Stimulated activated naive CD8-positive, alpha-beta T cell treated with anti-CD3 and anti-CD28 coated beads, Interleukin-15, Interleukin-2, amounts not matched to agents 100 ng/mL and 50 ng/mL, for 24 hours (primary cell): ENCODE results near the gene RAI1.
"Not testable (repeated sequence)": the region's sequence is repeated elsewhere in the genome, so short reads cannot be mapped to it uniquely, and the experiment has no call there.

Experiments
- H3K27ac Mint-ChIP-seq: one replicate; pipeline ENCODE4 v1.8.0; 2021; ENCODE audit warnings: mild to moderate bottlenecking, mixed read lengths
- H3K27me3 Mint-ChIP-seq: one replicate; pipeline ENCODE4 v1.8.0; 2021; ENCODE audit warnings: mixed read lengths
- H3K36me3 Mint-ChIP-seq: one replicate; pipeline ENCODE4 v1.8.0; 2021; ENCODE audit warnings: low read depth, mixed read lengths
- H3K4me1 Mint-ChIP-seq: one replicate; pipeline ENCODE4 v1.8.0; 2021; ENCODE audit warnings: low read depth, mixed read lengths
- H3K4me3 Mint-ChIP-seq: one replicate; pipeline ENCODE4 v1.8.0; 2021; ENCODE audit warnings: mild to moderate bottlenecking, mixed read lengths
- H3K9me3 Mint-ChIP-seq: one replicate; pipeline ENCODE4 v1.8.0; 2021; ENCODE audit warnings: mixed read lengths

Gene RAI1

DNA sequence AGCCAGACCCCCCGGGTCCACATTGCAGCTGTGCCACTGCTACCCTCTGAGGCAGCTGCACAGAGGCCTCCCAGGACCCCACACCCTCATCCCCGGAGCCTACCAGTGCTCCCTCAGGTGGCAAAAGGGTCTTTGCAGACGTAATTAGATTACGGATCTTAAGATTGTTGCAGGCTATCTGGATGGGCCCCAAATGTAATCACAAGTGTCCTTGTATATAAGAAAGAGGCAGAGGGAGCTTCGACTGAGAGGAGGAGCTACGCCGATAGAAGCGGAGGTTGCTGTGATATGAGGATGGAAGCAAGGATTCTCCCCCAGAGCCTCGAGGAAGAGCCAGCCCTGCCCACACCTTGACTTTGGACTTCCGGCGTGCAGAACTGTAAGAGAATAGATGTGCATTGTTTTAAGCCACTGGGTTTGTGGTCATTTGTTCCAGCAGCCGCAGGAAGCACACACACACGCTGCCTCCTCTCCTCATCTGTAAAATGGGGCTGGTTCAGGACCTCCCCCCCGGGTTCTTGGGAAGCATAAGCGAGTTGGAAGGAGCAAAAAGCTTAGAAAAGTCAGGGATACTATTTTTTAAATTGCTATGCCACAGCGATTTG lies 10.5 kb upstream of the RAI1 start:
- no peaks in the 10 kb centered on the region for H3K9me3 Mint-ChIP-seq
- H3K36me3 Mint-ChIP-seq: no peaks in the 10 kb centered on the region
- H3K4me3 Mint-ChIP-seq: no peak overlapping the region
- no peaks in the 10 kb centered on the region for H3K27me3 Mint-ChIP-seq
- peaks cover 12% of the 10 kb centered on the region for H3K4me1 Mint-ChIP-seq
- no peak overlapping the region for H3K27ac Mint-ChIP-seq

GRCh38 chr17:17671369-17672129 lies 9.7 kb upstream of the RAI1 start:
- Mint-ChIP-seq H3K27me3 (no peaks in the 10 kb centered on the region), H3K4me1 (peaks cover 19% of the 10 kb centered on the region), H3K27ac (no peak overlapping the region), H3K36me3 (no peaks in the 10 kb centered on the region), H3K9me3 (no peaks in the 10 kb centered on the region), H3K4me3 (no peak overlapping the region)

DNA sequence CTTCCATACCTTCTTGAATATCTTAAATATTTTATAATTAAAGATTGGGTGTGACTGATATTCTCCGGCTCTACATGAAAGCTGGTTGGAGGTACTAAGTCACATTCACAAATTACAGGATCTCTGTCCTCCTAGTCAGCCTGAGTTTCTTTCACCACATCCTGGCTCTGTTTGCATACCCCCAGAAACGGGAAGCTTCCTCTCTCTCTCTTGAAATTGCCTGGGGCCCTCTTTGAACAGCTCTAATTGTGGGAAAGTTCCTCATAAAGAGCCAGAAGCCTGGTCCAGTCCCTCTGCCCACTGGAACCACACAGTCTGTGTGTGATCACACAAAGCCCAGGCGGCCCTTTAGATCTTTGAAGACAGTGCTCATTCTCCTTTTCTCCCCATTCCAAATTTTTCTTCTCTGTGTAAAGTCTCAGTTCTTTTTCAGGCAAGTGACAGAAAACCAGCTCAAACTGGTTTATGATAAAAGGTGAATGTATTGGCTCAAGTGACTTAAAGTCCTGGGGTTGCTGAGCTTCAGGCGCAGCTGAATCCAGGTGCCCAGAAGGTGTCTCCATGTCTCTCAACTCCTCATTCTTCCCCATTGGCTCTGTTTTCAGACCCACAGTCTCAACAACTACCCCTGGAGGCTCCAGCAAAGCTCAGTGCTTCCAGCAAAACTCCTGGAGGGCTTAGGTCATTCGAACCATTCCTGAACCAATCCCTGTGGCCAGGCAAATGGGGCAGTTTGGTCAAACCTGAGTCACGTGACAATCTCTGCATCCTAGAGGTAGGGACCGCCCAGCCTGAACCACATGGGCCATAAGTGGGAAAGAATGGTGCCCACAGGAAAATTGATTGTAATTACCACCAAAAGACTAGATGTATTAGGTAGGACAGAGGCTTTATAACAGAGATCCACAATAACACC lies 8.5 kb upstream of the RAI1 start:
- Mint-ChIP-seq H3K36me3 (no peaks in the 10 kb centered on the region), H3K9me3 (no peaks in the 10 kb centered on the region), H3K27ac (no peak overlapping the region), H3K27me3 (no peaks in the 10 kb centered on the region), H3K4me3 (no peak overlapping the region), H3K4me1 (peaks cover 24% of the 10 kb centered on the region)

DNA sequence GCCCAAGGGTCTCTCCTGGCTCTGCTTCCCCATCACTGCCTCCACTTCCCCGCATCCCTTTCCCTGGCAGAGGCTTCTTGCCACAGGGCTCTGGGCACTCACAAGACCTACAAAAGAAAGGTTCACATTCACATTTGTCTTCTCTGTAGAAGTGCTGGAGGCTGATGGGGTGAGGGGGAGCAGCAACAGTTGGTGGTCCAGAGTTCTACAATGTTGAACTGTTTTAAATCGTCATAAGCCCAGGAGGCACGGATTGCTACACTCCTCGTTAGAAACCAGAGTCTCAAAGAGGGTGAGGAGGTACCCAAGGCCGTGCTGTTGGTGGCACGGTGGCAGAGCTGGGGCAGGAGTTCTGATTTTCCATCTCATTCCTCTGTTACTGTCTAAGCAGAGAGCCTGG lies 5.8 kb upstream of the RAI1 start:
- no peaks in the 10 kb centered on the region for H3K36me3 Mint-ChIP-seq
- H3K9me3 Mint-ChIP-seq: no peaks in the 10 kb centered on the region
- no peak overlapping the region for H3K4me3 Mint-ChIP-seq
- H3K27me3 Mint-ChIP-seq: no peaks in the 10 kb centered on the region
- no peak overlapping the region for H3K27ac Mint-ChIP-seq
- peaks cover 24% of the 10 kb centered on the region for H3K4me1 Mint-ChIP-seq

- Mint-ChIP-seq H3K4me3 (no peak overlapping the region), H3K9me3 (no peaks in the 10 kb centered on the region), H3K27ac (no peak overlapping the region), H3K36me3 (no peaks in the 10 kb centered on the region), H3K4me1 (peaks cover 24% of the 10 kb centered on the region), H3K27me3 (no peaks in the 10 kb centered on the region)
These were observed 5.2 kb upstream of the RAI1 start for GRCh38 chr17:17675925-17676534.

DNA sequence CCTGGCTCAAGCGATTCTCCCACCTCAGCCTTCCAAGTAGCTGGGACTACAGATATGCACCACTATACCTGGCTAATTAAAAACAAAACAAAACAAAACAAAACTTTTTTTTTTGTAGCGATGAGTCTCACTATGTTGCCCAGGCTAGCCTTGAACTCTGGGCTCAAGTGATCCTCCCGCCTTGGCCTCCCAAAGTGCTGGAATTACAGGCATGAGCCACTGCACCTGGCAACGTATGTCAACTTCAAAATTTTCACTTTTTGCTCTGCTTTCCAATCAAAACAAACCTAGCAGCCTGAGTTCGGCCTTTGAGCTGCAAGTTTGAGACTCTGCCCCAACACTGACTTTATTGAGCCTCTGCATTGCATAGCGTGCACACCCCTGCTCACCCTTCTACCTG lies 4.5 kb upstream of the RAI1 start:
- Mint-ChIP-seq H3K27me3 (no peaks in the 10 kb centered on the region), H3K27ac (no peak overlapping the region), H3K36me3 (no peaks in the 10 kb centered on the region), H3K4me3 (no peak overlapping the region), H3K9me3 (no peaks in the 10 kb centered on the region), H3K4me1 (peaks cover 20% of the 10 kb centered on the region)

DNA sequence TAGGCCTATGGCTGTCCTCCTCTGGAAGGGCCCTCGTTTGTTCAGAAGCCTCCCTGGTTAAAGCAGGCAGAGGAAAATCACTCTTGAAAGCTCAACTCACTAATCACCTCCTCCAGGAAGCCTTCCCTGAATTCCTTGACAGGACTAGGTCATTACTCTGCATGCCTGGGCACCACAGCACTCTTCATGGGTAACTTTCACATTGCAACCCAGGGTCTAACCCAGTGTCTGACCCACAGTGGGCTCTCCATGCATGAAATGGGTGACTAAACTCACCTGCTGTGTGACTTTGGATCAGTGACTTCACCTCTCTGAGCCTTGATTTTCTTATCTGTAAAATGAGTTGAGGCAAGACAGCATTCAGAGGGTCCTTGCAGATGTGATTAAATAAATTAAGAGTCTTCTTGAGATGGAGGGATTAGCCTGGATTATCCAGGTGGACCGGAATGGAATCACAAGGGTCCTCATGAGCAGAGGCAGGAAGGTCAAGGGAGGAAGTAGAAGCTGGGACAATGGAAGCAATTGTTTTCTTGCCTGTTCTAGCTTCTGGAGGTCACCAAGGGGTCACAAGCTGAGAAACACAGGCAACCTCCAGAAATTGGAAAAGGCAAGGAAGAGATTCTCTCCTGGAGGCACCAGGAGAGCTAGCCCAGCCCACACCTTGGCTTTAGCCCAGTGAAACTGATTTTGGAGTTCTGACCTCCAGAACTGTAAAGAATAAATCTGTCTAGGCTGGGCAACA lies 3.8 kb upstream of the RAI1 start:
- Mint-ChIP-seq H3K36me3 (no peaks in the 10 kb centered on the region), H3K27me3 (no peaks in the 10 kb centered on the region), H3K4me3 (no peak overlapping the region), H3K4me1 (peaks cover 19% of the 10 kb centered on the region), H3K27ac (no peak overlapping the region), H3K9me3 (no peaks in the 10 kb centered on the region)

- not testable (repeated sequence) for H3K4me3 Mint-ChIP-seq, H3K27ac Mint-ChIP-seq, H3K9me3 Mint-ChIP-seq, H3K36me3 Mint-ChIP-seq, H3K27me3 Mint-ChIP-seq
- H3K4me1 Mint-ChIP-seq: peaks cover 16% of the 10 kb centered on the region
These were observed 3.1 kb upstream of the RAI1 start for GRCh38 chr17:17678063-17678699.

GRCh38 chr17:17679243-17679642 lies 2.0 kb upstream of the RAI1 start:
- Mint-ChIP-seq H3K9me3 (no peaks in the 10 kb centered on the region), H3K4me1 (peaks cover 27% of the 10 kb centered on the region), H3K4me3 (no peak overlapping the region), H3K27me3 (no peaks in the 10 kb centered on the region), H3K27ac (no peak overlapping the region), H3K36me3 (no peaks in the 10 kb centered on the region)

- no peaks in the 10 kb centered on the region for H3K36me3 Mint-ChIP-seq
- no peaks in the 10 kb centered on the region for H3K27me3 Mint-ChIP-seq
- H3K4me3 Mint-ChIP-seq: no peak overlapping the region
- no peaks in the 10 kb centered on the region for H3K9me3 Mint-ChIP-seq
- H3K27ac Mint-ChIP-seq: no peak overlapping the region
- peaks cover 29% of the 10 kb centered on the region for H3K4me1 Mint-ChIP-seq
These were observed 1.5 kb upstream of the RAI1 start for GRCh38 chr17:17679748-17680147.

- Mint-ChIP-seq H3K4me1 (peaks cover 37% of the 10 kb centered on the region), H3K9me3 (no peaks in the 10 kb centered on the region), H3K36me3 (no peaks in the 10 kb centered on the region), H3K27me3 (no peaks in the 10 kb centered on the region), H3K4me3 (peak overlapping the region; percentile 41), H3K27ac (peak overlapping the region; percentile 13)
These were observed 626 bp upstream of the RAI1 start for GRCh38 chr17:17680477-17681186.

- Mint-ChIP-seq H3K4me3 (peak overlapping the region; percentile 87), H3K9me3 (no peaks in the 10 kb centered on the region), H3K27ac (peak overlapping the region; percentile 91), H3K27me3 (no peaks in the 10 kb centered on the region), H3K36me3 (no peaks in the 10 kb centered on the region), H3K4me1 (peaks cover 34% of the 10 kb centered on the region)
These were observed 560 bp downstream of the RAI1 start for GRCh38 chr17:17681744-17682292.

DNA sequence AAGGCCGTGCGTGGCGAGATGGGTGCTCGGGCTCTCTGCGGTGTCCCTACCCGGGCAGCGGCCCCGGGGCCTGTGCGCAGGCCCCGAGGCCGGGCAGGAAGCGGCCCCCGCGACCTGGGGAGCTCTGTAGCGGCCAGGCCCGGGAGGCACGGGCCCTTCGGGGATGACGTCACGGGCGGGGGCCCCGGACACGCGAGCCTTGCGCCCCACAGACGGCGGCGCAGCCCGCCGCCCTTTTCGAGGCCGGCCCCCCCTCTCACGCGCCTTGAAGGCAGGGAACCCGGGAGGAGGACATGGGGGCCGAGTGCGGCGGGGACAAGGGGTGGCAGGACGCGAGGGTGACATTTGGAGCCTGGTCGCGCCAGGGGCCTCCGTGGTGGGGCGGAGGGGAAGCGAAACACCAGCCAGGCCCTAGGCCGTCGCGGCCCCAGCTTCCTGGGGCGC lies 1.1 kb downstream of the RAI1 start:
- Mint-ChIP-seq H3K36me3 (no peaks in the 10 kb centered on the region), H3K9me3 (no peaks in the 10 kb centered on the region), H3K4me1 (peaks cover 32% of the 10 kb centered on the region), H3K27me3 (no peaks in the 10 kb centered on the region), H3K4me3 (peak overlapping the region; percentile 89), H3K27ac (peak overlapping the region; percentile 91)
